ENCODE data around the gene PCYT2.

The PCYT2 gene

GRCh38 chr17:81915331-81915730 lies 4.1 kb upstream of the PCYT2 start:
- H3K4me1 ChIP-seq, result peaks cover 6% of the 10 kb centered on the region; the same call in 1 of the 2 replicates
- no peaks in the 10 kb centered on the region for H3K27me3 ChIP-seq
- TF ChIP-seq, protein P1, sequence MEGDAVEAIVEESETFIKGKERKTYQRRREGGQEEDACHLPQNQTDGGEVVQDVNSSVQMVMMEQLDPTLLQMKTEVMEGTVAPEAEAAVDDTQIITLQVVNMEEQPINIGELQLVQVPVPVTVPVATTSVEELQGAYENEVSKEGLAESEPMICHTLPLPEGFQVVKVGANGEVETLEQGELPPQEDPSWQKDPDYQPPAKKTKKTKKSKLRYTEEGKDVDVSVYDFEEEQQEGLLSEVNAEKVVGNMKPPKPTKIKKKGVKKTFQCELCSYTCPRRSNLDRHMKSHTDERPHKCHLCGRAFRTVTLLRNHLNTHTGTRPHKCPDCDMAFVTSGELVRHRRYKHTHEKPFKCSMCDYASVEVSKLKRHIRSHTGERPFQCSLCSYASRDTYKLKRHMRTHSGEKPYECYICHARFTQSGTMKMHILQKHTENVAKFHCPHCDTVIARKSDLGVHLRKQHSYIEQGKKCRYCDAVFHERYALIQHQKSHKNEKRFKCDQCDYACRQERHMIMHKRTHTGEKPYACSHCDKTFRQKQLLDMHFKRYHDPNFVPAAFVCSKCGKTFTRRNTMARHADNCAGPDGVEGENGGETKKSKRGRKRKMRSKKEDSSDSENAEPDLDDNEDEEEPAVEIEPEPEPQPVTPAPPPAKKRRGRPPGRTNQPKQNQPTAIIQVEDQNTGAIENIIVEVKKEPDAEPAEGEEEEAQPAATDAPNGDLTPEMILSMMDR (IDR thresholded peaks at IDR 0.05; ENCODE audit: low read depth, low read length), result no peak
- no peak for DNase-seq
- H3K4me3 ChIP-seq (ENCODE audit: low read depth, low read length), result no peak overlapping the region
- peaks cover 41% of the 10 kb centered on the region for H3K36me3 ChIP-seq
- H3K9me3 ChIP-seq, result no peaks in the 10 kb centered on the region

DNA sequence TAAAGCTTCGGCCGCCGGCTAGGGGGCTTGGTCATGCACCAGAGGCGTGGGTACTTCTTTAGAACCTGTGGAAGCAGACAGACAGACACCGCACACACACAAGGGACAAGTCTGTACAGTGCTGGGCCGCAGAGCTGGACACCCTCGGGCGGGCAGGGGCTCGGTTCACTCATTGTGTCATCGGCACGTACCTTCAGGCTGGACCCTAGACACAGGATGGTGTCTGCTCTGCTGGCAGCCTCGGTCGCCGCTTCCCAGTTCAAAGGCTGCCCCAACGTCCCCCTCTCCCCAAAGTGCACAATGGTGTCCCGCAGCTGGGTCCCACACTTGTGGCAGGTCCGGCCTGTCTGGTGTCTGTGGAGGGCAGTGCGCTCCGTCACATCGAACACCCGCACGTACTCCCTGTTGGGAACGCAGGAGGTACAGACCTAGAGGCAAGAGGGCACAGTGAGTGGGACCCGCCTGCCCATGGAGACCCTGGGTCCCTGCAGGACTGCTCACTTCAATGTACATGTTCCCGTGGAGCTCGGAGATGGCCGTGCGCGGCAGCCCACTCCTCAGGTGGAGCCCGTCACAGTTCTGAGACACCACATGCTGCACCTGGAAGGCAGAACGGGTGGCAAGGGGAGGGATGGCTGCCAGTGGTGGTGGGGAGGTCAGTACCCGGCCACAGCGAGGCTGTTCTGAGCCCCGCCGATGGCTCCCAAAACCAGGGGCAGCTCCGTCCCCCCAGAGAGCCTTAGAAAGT lies 3.1 kb upstream of the PCYT2 start:
- peaks cover 6% of the 10 kb centered on the region; the same call in 1 of the 2 replicates for H3K4me1 ChIP-seq
- TF ChIP-seq, protein P1 (IDR thresholded peaks at IDR 0.05; ENCODE audit: low read depth, low read length), result no peak
- H3K4me3 ChIP-seq (ENCODE audit: low read depth, low read length), result no peak overlapping the region
- H3K9me3 ChIP-seq, result no peaks in the 10 kb centered on the region
- no peak for DNase-seq
- H3K27me3 ChIP-seq, result no peaks in the 10 kb centered on the region
- peaks cover 31% of the 10 kb centered on the region for H3K36me3 ChIP-seq

DNA sequence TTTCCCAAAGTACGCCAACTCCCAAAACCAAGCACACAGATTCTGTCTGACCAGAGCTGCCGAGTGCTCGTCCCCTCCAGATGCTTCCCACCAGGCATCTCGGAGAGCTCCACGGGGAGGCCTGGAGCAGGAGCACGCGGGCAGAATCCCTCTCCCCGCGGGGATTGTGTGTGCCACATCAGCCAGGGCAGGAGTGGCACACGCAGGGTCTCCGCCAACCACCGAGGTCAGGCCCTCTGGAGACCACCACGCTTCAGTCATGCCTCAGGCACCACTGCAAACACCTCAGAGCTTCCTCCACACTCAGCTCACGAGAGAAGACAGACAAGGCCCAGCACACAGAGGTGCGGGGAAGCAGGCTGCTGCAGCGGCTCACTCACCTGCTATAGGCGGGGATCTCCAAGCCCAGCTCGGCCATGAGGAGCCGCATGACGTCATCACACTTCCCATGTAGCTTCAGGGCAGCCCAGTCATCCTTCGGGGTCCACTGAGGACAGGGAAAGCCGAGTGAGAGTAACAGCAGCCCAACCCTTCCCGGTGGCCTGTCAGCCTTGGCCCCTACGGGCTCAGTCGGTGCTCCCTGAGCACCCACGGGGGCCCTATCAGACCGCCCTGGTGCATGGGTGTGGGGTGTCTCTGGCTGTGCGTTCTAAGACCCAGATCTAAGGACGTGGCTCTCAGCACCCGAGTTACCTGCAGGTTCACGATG lies 2.3 kb upstream of the PCYT2 start:
- peaks cover 6% of the 10 kb centered on the region; the same call in 1 of the 2 replicates for H3K4me1 ChIP-seq

GRCh38 chr17:81912441-81913309 lies 1.5 kb upstream of the PCYT2 start:
- H3K36me3 ChIP-seq, result peaks cover 31% of the 10 kb centered on the region
- peaks cover 3% of the 10 kb centered on the region; the same call in 1 of the 2 replicates for H3K4me1 ChIP-seq

More for the DNA sequence above, 2.3 kb upstream of the PCYT2 start:
- H3K4me3 ChIP-seq (ENCODE audit: low read depth, low read length), result no peak overlapping the region
- H3K36me3 ChIP-seq, result peaks cover 31% of the 10 kb centered on the region
- DNase-seq, result no peak
- no peaks in the 10 kb centered on the region for H3K27me3 ChIP-seq
- TF ChIP-seq, protein P1 (IDR thresholded peaks at IDR 0.05; ENCODE audit: low read depth, low read length), result no peak
- H3K9me3 ChIP-seq, result no peaks in the 10 kb centered on the region

DNA sequence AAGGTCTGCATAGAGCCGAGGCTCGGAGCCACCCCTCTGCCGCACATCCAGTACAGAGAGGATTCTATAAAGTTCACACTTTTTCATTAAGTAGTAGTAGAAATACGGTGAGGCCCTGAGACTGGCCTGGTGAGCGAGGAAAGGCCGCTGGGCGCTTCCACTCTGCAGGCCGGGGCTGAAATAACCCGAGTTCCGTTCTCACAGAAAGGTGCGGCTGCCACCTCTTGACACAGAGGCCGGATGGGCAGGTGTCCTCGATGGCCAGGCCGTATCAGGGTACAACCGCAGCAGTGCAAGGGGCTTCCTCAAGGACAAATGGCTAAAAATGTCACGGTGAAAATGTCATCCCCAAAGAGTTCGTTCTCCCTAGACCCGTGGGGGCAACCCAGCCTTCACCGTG lies 770 bp upstream of the PCYT2 start:
- H3K36me3 ChIP-seq, result peaks cover 31% of the 10 kb centered on the region
- TF ChIP-seq, protein P1 (IDR thresholded peaks at IDR 0.05; ENCODE audit: low read depth, low read length), result no peak
- no peaks in the 10 kb centered on the region for H3K9me3 ChIP-seq
- H3K4me3 ChIP-seq (ENCODE audit: low read depth, low read length), result peak overlapping the region; percentile 32; the same call in 1 of the 2 replicates
- DNase-seq, result no peak
- no peaks in the 10 kb centered on the region for H3K27me3 ChIP-seq
- peaks cover 3% of the 10 kb centered on the region; the same call in 1 of the 2 replicates for H3K4me1 ChIP-seq

More at GRCh38 chr17:81912441-81913309, 1.5 kb upstream of the PCYT2 start:
- TF ChIP-seq, protein P1 (IDR thresholded peaks at IDR 0.05; ENCODE audit: low read depth, low read length), result no peak
- H3K9me3 ChIP-seq, result no peaks in the 10 kb centered on the region
- H3K4me3 ChIP-seq (ENCODE audit: low read depth, low read length), result no peak overlapping the region
- no peak for DNase-seq
- no peaks in the 10 kb centered on the region for H3K27me3 ChIP-seq

Data from BE2C (cell line).